SK-N-SH treated with all-trans-retinoic acid at 6 μM for 48 hours (cell line): ENCODE measurements around the gene RNASEH2B.

ENCODE experiments used
- RARB ChIP-seq: fragments of 250-450 bp; sonication (Bioruptor Pico); IDR thresholded peaks from 2 replicates; pipeline ENCODE4 v1.8.0; 2021; ENCODE audit warnings: mild to moderate bottlenecking, moderate library complexity
- TF ChIP-seq, protein P1 (sequence below): fragments of 250-450 bp; sonication (Bioruptor Pico); IDR thresholded peaks from 2 replicates; pipeline ENCODE4 v1.8.0; 2020; ENCODE audit warnings: mild to moderate bottlenecking, moderate library complexity, borderline replicate concordance

DNA sequence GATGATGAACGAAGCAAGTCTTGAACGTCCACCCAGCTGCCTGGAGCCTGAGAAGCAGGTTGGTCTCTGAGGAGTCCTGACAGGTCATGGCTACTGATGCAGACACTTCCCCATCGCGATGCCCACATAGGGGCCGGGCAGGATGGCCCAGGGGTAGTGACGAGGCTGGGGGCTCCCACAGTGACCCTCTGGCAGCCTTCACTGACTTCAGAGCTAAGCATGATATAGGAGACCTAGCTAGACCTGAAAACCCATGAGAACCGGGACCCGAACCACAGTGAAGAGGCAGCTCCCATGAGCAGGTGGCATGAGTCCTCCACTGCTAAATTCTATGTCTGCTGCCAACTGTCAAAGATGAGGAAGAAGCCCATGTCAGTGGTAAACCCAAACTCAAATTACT lies 91.7 kb downstream of the RNASEH2B start:
- no peak for TF ChIP-seq RARB (CRISPR knock-in tag)
- TF ChIP-seq, protein P1, sequence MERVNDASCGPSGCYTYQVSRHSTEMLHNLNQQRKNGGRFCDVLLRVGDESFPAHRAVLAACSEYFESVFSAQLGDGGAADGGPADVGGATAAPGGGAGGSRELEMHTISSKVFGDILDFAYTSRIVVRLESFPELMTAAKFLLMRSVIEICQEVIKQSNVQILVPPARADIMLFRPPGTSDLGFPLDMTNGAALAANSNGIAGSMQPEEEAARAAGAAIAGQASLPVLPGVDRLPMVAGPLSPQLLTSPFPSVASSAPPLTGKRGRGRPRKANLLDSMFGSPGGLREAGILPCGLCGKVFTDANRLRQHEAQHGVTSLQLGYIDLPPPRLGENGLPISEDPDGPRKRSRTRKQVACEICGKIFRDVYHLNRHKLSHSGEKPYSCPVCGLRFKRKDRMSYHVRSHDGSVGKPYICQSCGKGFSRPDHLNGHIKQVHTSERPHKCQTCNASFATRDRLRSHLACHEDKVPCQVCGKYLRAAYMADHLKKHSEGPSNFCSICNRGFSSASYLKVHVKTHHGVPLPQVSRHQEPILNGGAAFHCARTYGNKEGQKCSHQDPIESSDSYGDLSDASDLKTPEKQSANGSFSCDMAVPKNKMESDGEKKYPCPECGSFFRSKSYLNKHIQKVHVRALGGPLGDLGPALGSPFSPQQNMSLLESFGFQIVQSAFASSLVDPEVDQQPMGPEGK, result no peak
